Mucosa of rectum (tissue), 2 donors: ENCODE data around the gene MSH5.
A peak's percentile ranks its signal among the peaks of the same experiment; 100 is the strongest.

Source experiments
- H3K27ac ChIP-seq, 2 donors: one replicate each; pipeline ENCODE4 v1.7.0; 2013; ENCODE audit warnings: inconsistent platforms in 2 of 2, low read depth in 2 of 2, low read length in 2 of 2
- H3K27me3 ChIP-seq, 2 donors: one replicate each; pipeline ENCODE4 v1.7.0; 2013; ENCODE audit warnings: low read length in 2 of 2; ENCODE audit not compliant: control insufficient read depth in 2 of 2, insufficient read depth in 2 of 2
- H3K36me3 ChIP-seq, 2 donors: one replicate each; pipeline ENCODE4 v1.7.0; 2013; ENCODE audit warnings: low read length in 2 of 2; ENCODE audit not compliant: control insufficient read depth in 2 of 2, insufficient read depth in 2 of 2
- H3K4me1 ChIP-seq, 2 donors: one replicate each; pipeline ENCODE4 v1.7.0; 2013; ENCODE audit warnings: low read length in 2 of 2, mild to moderate bottlenecking in 1 of 2; ENCODE audit not compliant: control insufficient read depth in 2 of 2, insufficient read depth in 2 of 2
- H3K4me3 ChIP-seq, 2 donors: one replicate each; pipeline ENCODE4 v1.7.0; 2013; ENCODE audit warnings: low read length in 2 of 2
- H3K9ac ChIP-seq, 2 donors: one replicate each; pipeline ENCODE4 v1.7.0; 2013; ENCODE audit warnings: low read length in 2 of 2, low read depth in 1 of 2, mild to moderate bottlenecking in 1 of 2
- H3K9me3 ChIP-seq, 2 donors: one replicate each; pipeline ENCODE4 v1.7.0; 2013; ENCODE audit warnings: low read length in 2 of 2; ENCODE audit not compliant: control insufficient read depth in 2 of 2
- donor health status: healthy.
- donor health status: Normal muscosa, but diverticular disease.

The MSH5 gene

DNA sequence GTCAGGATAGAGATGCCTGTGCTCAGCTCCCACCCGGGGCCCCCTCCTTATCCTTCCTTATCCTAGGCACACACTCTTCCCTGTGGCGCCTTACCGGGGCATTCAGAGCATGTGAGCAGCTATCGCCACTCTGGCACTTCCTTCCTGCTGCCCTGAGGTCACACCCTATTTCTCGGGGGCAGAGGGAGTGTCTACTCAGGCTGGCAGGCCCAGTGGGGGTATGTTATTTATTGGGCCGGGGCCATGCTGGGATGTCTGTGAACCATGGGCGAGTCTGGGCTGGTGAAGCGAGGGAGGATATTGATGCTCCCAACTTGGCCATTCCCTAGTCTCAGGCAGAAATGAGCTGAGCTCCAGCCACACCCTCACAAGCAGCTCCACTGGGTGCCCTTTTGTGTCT lies 28.6 kb upstream of the MSH5 start:
- peaks cover 21 to 37% of the 10 kb centered on the region in 2 donors for H3K4me1 ChIP-seq
- H3K9ac ChIP-seq: peak overlapping the region in 1 of 2 donors; percentile 43
- H3K4me3 ChIP-seq: no peak overlapping the region
- H3K27me3 ChIP-seq: no peaks in the 10 kb centered on the region
- H3K27ac ChIP-seq: peak overlapping the region; percentile 52 to 58
- H3K36me3 ChIP-seq: no peaks in the 10 kb centered on the region
- no peaks in the 10 kb centered on the region for H3K9me3 ChIP-seq

DNA sequence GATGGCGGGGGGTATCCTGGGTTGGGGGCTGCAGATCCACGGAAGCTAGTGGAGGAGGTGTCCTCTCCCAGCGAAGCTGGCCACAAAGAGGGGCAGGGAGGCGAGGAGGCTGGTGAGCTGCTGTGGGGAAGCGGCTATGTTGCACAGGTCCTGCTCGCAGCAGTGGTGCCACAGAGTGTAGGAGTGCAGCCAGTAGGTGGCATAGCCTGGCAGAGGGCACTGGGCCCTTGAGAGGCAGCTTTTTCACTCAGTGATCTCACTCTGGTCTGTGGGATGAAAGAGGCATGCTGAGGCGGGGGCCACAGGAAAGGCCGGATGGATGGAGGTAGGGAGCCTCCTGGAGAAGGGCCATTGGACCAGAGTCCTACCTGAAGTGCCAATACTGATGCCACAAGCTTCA lies 27.5 kb upstream of the MSH5 start:
- no peak overlapping the region for H3K4me3 ChIP-seq
- H3K9me3 ChIP-seq: no peaks in the 10 kb centered on the region
- H3K4me1 ChIP-seq: peaks cover 21 to 39% of the 10 kb centered on the region in 2 donors
- no peak overlapping the region for H3K27ac ChIP-seq
- no peaks in the 10 kb centered on the region for H3K27me3 ChIP-seq
- no peaks in the 10 kb centered on the region for H3K36me3 ChIP-seq
- peak overlapping the region in 1 of 2 donors; percentile 8 for H3K9ac ChIP-seq

DNA sequence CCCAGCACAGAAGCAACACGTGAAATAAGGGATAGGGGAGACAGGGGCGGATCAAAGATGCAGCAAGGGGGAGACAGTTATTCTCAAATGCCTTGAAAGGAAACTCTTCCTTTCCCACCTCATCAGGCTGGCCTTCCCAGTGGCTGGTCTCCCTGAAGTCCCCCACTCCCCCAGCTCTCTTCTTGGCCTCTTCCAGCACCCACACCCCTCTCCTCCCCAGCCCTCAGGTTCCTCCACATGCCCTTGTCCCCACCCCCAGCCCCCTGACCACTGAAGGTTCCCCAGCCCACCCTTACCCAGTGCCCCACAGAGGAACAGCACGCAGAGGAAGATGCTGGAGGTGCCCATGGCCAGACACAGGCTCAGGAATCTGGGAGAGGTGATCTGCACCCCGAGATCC lies 26.3 kb upstream of the MSH5 start:
- no peaks in the 10 kb centered on the region for H3K36me3 ChIP-seq
- H3K4me1 ChIP-seq: peaks cover 24 to 51% of the 10 kb centered on the region in 2 donors
- H3K27ac ChIP-seq: peak overlapping the region; percentile 61 to 65
- no peaks in the 10 kb centered on the region for H3K27me3 ChIP-seq
- peak overlapping the region in 1 of 2 donors; percentile 36 for H3K9ac ChIP-seq
- H3K4me3 ChIP-seq: no peak overlapping the region
- H3K9me3 ChIP-seq: no peaks in the 10 kb centered on the region

DNA sequence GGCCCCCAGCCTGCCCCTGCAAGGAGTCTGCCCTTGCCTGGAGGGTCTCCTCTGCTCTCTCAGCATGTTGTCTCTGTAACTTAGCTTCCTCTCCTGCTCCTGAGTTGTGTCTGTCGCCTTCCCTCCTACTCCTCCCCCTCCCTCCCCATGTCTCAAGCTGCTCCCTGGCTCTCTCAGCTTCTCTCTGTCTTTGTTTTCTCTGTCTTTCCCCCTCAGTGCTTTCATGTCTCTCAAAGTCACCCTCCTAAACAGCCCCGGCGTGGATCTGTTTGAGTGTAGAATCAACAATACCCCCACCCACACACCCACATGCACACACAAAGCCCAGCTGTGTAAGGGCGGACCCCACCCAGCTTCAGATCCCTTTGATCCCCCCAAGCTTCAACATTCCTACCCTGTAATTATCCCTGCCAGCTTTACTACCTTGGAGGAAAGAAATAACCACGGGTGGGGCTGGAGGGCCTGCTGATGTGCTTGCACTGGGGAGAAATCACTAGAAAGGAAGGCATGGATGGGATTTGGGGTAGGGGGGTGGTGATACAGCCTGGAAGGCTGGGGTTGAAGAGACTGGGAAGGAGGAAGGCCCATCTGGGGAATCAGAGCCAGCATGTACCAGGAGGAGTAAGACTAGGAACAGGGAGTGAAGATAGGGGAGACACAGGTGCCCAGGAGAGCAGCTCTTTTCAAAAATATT lies 25.7 kb upstream of the MSH5 start:
- no peak overlapping the region for H3K4me3 ChIP-seq
- H3K36me3 ChIP-seq: no peaks in the 10 kb centered on the region
- H3K4me1 ChIP-seq: peaks cover 29 to 57% of the 10 kb centered on the region in 2 donors
- H3K9me3 ChIP-seq: no peaks in the 10 kb centered on the region
- H3K27ac ChIP-seq: peak overlapping the region; percentile 61 to 65
- H3K9ac ChIP-seq: peak overlapping the region in 1 of 2 donors; percentile 36
- H3K27me3 ChIP-seq: no peaks in the 10 kb centered on the region

DNA sequence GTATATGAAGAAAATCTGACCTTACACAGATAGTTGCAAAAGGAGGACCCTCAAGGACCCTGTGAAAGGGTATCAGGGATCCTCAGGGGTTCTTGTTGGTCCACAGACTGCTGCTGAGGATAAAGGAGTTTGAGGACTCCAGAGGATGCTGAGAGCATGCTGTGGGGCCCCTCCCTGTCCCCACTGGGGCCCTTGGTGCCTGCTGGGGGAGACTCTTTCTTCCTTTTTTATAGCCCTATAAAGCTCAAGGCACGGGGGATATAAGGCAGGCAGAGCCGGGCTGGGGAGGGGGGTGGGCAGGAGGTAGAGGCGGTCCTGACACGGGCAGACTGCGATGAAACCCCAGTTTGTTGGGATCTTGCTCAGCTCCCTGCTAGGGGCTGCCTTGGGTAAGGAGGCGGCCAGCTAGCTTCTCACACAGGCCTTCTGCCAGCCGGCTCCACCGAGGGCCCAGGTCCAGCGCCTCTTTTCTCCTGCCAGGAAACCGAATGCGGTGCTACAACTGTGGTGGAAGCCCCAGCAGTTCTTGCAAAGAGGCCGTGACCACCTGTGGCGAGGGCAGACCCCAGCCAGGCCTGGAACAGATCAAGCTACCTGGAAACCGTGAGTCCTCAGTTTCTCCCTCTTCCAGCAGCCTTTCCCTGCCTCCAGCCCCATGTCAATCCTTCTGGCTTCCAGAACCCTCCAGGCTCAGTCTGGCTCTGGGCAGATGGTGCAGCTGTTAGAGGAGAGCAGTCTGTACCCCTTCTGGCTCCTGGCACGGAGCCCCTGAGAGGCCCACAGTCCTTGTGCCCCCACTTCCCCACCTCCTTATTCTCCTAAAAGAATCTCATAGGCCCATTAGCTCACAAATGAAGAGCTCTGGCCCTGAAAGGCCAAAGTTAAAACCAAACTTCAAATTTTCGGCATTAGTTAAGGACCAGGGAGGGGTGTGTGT lies 24.5 kb upstream of the MSH5 start, which contains the start of gene LY6G6D:
Gene LY6G6D (plus strand): TSS at position 327 of the 937 bp plus-strand sequence. CDS start 8 bp downstream, at position 335.
- Histone ChIP-seq H3K27ac (peak within 1 kb of the TSS; percentile 61 to 65), H3K9ac (peak within 1 kb of the TSS in 1 of 2 donors; percentile 36), H3K4me3 (no peak within 1 kb of the TSS), H3K36me3 (no peaks in the 10 kb centered on the region), H3K4me1 (peaks cover 29 to 64% of the 10 kb centered on the region in 2 donors), H3K27me3 (no peaks in the 10 kb centered on the region), H3K9me3 (no peaks in the 10 kb centered on the region)

DNA sequence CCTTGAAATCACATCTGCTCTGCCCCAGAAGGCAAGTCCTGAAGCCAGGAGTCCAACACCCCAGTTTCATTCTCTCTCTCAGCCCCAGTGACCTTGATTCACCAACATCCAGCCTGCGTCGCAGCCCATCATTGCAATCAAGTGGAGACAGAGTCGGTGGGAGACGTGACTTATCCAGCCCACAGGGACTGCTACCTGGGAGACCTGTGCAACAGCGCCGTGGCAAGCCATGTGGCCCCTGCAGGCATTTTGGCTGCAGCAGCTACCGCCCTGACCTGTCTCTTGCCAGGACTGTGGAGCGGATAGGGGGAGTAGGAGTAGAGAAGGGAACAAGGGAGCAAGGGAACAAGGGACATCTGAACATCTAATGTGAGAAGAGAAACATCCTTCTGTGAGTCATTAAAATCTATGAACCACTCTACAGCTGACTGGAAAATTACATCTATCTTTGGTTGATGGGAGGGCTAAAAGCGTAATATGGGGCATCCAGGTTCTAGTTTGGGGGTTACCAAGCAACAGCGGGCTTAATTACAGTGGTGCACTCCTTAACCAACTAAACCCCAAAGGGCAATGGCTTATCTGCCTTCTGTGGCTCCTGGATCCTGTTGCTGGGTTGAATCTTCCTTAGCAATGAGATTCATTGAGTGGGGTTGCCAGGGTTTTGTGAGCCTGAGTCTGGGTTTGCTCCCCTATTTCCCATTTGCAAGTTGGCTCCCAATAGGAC lies 22.1 kb upstream of the MSH5 start:
- H3K4me1 ChIP-seq: peaks cover 21 to 52% of the 10 kb centered on the region in 2 donors
- H3K9ac ChIP-seq: no peak overlapping the region
- no peaks in the 10 kb centered on the region for H3K27me3 ChIP-seq
- no peaks in the 10 kb centered on the region for H3K36me3 ChIP-seq
- H3K27ac ChIP-seq: peak overlapping the region; percentile 49 to 59
- H3K4me3 ChIP-seq: no peak overlapping the region
- no peaks in the 10 kb centered on the region for H3K9me3 ChIP-seq

DNA sequence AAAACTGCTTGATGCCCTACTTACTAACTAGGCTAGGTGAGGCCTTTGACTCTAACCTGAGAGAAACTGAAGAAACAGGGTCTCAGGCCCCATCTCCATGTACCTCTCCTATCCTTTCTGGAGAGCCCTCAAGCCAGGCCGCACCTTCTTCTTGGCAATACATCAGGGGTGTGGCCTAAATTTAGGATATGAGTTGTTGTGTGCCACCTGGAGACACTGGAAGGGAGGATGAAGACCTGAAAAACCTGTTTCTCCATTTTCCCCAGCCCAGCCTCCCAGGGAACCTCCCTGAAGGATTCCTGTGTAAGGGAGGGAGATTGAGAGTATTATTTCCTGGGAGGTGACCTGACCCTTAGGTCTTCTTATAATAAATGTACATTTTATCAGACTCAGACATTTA lies 21.5 kb upstream of the MSH5 start:
- no peak overlapping the region for H3K9ac ChIP-seq
- H3K27me3 ChIP-seq: no peaks in the 10 kb centered on the region
- no peaks in the 10 kb centered on the region for H3K36me3 ChIP-seq
- H3K4me3 ChIP-seq: no peak overlapping the region
- H3K4me1 ChIP-seq: peaks cover 21 to 50% of the 10 kb centered on the region in 2 donors
- no peaks in the 10 kb centered on the region for H3K9me3 ChIP-seq
- peak overlapping the region; percentile 74 to 80 for H3K27ac ChIP-seq

DNA sequence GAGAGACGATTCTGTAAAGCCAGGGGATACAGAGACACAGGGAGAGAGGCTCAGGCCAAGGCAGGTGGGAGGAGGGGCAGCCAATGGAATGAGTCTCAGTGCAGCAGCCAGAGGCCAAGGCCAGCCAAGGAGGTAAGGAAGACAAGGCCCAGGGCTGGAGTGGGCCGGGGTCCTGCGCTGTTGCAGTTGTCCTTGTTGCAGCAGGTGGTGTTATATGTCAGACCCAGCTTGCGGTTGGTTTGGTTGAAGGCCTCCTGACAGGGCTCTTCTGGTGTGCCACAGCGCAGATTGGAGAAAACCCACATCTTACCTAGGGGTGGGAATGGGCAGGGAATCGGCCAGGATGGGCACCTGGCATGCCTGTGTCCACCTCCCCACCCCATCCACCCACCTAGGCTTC lies 20.8 kb upstream of the MSH5 start:
- Histone ChIP-seq H3K4me3 (no peak overlapping the region), H3K4me1 (peaks cover 16 to 43% of the 10 kb centered on the region in 2 donors), H3K36me3 (no peaks in the 10 kb centered on the region), H3K9ac (peak overlapping the region in 1 of 2 donors; percentile 41), H3K27me3 (no peaks in the 10 kb centered on the region), H3K27ac (peak overlapping the region; percentile 74 to 80), H3K9me3 (no peaks in the 10 kb centered on the region)

DNA sequence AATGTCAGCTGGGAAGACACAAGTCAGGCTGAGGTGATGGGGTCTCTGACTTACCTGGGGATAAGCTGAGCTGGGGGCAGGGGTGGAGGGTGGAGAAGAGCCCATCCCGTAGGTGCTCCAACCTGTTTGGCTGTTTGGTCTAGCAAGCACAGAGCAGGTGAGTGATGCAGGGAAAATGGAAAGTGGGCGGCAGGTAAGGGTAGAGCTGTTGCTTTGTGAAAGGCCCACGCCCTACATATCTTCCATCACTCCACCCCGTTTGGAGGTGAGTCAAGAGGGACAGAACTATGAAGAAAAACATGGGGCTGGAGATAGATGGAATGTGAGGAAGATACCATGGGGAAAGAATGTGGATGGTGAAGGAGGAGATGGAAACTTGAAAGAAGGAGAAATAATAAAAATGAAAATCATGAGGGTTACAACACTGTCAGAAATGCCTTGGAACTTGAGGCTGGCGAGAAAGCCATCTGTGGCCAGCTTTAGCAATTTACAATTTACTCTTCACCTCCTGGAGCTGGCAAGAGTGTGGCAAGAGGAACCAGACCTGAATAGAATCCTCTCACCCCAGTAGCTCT lies 19.5 kb upstream of the MSH5 start:
- Histone ChIP-seq H3K4me3 (no peak overlapping the region), H3K27me3 (no peaks in the 10 kb centered on the region), H3K36me3 (no peaks in the 10 kb centered on the region), H3K9me3 (no peaks in the 10 kb centered on the region), H3K9ac (no peak overlapping the region), H3K27ac (no peak overlapping the region), H3K4me1 (peaks cover 11 to 32% of the 10 kb centered on the region in 2 donors)
